ENCODE results near the gene PHKG1.
"Not testable (repeated sequence)": the region's sequence is repeated elsewhere in the genome, so short reads cannot be mapped to it uniquely, and the experiment has no call there.

PHKG1 gene

DNA sequence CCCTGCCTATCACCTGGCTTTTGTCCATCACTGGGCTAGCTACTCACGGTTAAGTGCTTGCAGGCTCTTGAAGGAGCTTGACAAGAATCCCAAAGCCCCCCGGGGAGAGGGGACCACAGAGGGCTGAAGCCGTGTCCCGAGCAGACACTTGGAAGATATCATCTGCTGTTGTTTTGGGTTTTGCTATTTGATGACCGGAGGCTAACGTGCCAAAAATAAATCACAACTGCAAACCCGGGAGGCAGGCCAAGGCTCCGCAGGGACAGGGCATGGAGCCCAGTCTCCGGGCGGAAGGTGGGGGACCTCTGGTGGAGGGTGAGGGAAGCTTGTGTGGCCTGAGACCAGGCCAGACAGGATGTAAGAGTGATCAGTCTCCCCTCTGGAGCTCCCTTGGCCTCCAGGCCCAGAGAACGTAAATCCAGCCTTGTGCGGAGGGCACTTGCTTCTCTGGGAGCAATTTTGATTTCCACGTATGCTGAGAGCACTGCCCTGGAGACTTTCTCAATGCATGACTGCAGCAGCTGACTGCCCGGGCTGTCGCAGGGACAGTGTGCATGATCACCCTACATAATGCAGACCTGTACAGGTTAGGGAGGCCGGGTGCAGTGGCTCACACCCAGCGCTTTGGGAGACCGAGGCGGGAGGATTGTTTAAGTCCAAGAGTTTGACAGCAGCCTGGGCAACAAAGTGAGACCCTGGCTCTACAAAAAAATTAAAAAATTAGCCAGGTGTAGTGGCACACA is at the start of gene PHKG1:
Gene PHKG1 (minus strand): TSS at position 164 of the 743 bp plus-strand sequence. CDS start 4,011 bp downstream, outside the sequence.
- H3K4me3 ChIP-seq (ENCODE audit: low read length), result peak within 1 kb of the TSS; percentile 33
- TF ChIP-seq, protein P1, sequence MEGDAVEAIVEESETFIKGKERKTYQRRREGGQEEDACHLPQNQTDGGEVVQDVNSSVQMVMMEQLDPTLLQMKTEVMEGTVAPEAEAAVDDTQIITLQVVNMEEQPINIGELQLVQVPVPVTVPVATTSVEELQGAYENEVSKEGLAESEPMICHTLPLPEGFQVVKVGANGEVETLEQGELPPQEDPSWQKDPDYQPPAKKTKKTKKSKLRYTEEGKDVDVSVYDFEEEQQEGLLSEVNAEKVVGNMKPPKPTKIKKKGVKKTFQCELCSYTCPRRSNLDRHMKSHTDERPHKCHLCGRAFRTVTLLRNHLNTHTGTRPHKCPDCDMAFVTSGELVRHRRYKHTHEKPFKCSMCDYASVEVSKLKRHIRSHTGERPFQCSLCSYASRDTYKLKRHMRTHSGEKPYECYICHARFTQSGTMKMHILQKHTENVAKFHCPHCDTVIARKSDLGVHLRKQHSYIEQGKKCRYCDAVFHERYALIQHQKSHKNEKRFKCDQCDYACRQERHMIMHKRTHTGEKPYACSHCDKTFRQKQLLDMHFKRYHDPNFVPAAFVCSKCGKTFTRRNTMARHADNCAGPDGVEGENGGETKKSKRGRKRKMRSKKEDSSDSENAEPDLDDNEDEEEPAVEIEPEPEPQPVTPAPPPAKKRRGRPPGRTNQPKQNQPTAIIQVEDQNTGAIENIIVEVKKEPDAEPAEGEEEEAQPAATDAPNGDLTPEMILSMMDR (conservative IDR thresholded peaks at IDR 0.05; ENCODE audit: low read length), result peak; percentile 69
- DNase-seq (ENCODE audit: low read depth), result peak; percentile 91

- H3K4me3 ChIP-seq (ENCODE audit: low read length); DNase-seq (ENCODE audit: low read depth): not testable (repeated sequence)
Measured at GRCh38 chr7:56131062-56131461, 38.3 kb upstream of the PHKG1 start.

- DNase-seq (ENCODE audit: low read depth), result no peak
- H3K4me3 ChIP-seq (ENCODE audit: low read length), result no peak overlapping the region
- TF ChIP-seq, protein P1 (conservative IDR thresholded peaks at IDR 0.05; ENCODE audit: low read length), result no peak
Measured at GRCh38 chr7:56127241-56127975, 34.7 kb upstream of the PHKG1 start.

GRCh38 chr7:56125831-56126230 is 33.1 kb upstream of the PHKG1 start:
- H3K4me3 ChIP-seq (ENCODE audit: low read length), result no peak overlapping the region
- TF ChIP-seq, protein P1 (conservative IDR thresholded peaks at IDR 0.05; ENCODE audit: low read length), result no peak
- no peak for DNase-seq (ENCODE audit: low read depth)

DNA sequence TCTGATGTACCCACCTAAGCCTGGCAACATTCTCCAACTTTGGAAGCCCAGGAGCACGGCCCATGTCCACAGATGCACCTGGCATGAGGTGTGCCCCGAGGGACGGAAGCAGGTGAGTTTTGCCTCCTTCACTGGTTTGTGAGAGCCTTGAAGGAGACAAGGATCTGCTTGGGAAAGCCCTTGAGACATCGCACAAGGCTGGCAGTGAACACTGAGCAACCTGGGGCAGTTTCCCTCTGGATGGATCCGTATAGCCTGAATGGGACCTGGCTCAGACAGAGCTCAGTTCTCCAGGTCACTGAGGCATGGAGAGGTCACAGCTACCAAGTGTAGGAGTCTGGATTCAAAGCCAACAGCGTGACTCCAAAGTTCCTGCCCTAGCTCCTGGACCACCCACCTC is 32.2 kb upstream of the PHKG1 start:
- DNase-seq (ENCODE audit: low read depth), result no peak
- H3K4me3 ChIP-seq (ENCODE audit: low read length), result no peak overlapping the region
- TF ChIP-seq, protein P1 (conservative IDR thresholded peaks at IDR 0.05; ENCODE audit: low read length), result no peak

- H3K4me3 ChIP-seq (ENCODE audit: low read length), result no peak overlapping the region
- DNase-seq (ENCODE audit: low read depth), result no peak
- TF ChIP-seq, protein P1 (conservative IDR thresholded peaks at IDR 0.05; ENCODE audit: low read length), result no peak
Measured at GRCh38 chr7:56121440-56121839, 28.7 kb upstream of the PHKG1 start.

- TF ChIP-seq, protein P1 (conservative IDR thresholded peaks at IDR 0.05; ENCODE audit: low read length), result no peak
- H3K4me3 ChIP-seq (ENCODE audit: low read length), result no peak within 1 kb of the TSS
- DNase-seq (ENCODE audit: low read depth), result no peak
Measured at GRCh38 chr7:56115852-56116538, 23.2 kb upstream of the PHKG1 start, which contains the start of gene NUPR2. TSS of gene NUPR2 (minus strand) at chr7:56116417. CDS start at chr7:56116314, 103 bp downstream.

DNA sequence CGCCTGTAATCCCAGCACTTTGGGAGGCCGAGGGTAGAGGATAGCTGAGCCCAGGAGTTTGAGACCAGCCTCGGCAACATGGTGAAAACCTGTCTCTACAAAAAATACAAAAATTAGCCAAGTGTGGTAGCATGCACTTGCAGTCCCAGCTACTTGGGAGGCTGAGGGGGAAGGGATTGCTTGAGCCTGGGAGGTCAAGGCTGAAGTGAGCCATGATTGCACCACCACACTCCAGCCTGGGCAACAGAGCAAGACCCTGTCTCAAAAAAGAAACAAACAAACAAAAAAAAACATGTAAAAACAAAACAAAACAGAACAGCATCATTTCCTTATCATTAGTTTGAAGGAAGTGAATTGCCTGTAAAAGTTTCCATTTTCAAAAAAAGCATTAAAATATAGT is 19.5 kb upstream of the PHKG1 start:
- not testable (repeated sequence) for H3K4me3 ChIP-seq (ENCODE audit: low read length); DNase-seq (ENCODE audit: low read depth)

All from AG10803 (cell line).